K562 (cell line): ENCODE measurements around the gene PTPN7. TPM values are rescaled to one million over a fixed set of nuclear protein-coding genes. Genes with fewer than 3 reads are reported as not detected.
A peak's percentile ranks its signal among the peaks of the same experiment; 100 is the strongest.

Experiments
- AFF4 ChIP-seq: sonication (generic); formaldehyde crosslinking; IDR thresholded peaks from 2 replicates; pipeline ENCODE4 v1.8.0; 2023; ENCODE audit warnings: mild to moderate bottlenecking, missing genetic modification reagents
- CREB3 ChIP-seq: fragments of 450-650 bp; conservative IDR thresholded peaks from 2 replicates; pipeline ENCODE4 v1.6.1; 2016; ENCODE audit warnings: missing genetic modification characterization, low read depth, mild to moderate bottlenecking, missing compliant biosample characterization, moderate library complexity
- GABPB1 ChIP-seq: sonication (generic); formaldehyde crosslinking; IDR thresholded peaks from 2 replicates; pipeline ENCODE4 v1.8.0; 2022; ENCODE audit warnings: mild to moderate bottlenecking, missing genetic modification reagents
- JUND ChIP-seq, 2 experiments: IDR thresholded peaks; 2 replicates in 1 of 2; 3 replicates in 1 of 2; pipeline ENCODE4 v1.6.1; 2011; ENCODE audit warnings: borderline replicate concordance in 2 of 2, low read depth in 2 of 2, low read length in 2 of 2, improper control_type of control experiment in 1 of 2, missing biosample characterization in 1 of 2, missing genetic modification characterization in 1 of 2, missing genetic modification reagents in 1 of 2
- NRF1 ChIP-seq, 2 experiments: fragments of 450-650 bp; IDR thresholded peaks in 1 of 2; conservative IDR thresholded peaks in 1 of 2; 2 replicates each; pipeline ENCODE4 v1.6.1; 2014; ENCODE audit warnings: mild to moderate bottlenecking in 2 of 2
- RB1 ChIP-seq: fragments of 450-650 bp; IDR thresholded peaks from 2 replicates; pipeline ENCODE4 v1.6.1; 2017; ENCODE audit warnings: low read depth, mild to moderate bottlenecking
- TFAP4 ChIP-seq: sonication (generic); formaldehyde crosslinking; IDR thresholded peaks from 2 replicates; pipeline ENCODE4 v1.8.0; 2022; ENCODE audit warnings: missing genetic modification reagents, mild to moderate bottlenecking, moderate library complexity, borderline replicate concordance
- TRIM25 ChIP-seq: fragments of 450-650 bp; IDR thresholded peaks from 2 replicates; pipeline ENCODE4 v1.7.0; 2016; ENCODE audit warnings: borderline replicate concordance
- YY1 ChIP-seq, 3 experiments: IDR thresholded peaks; 2 replicates each; pipeline ENCODE4 v1.6.1; 2011; ENCODE audit warnings: low read length in 2 of 3, mild to moderate bottlenecking in 2 of 3, moderate library complexity in 2 of 3, borderline replicate concordance in 1 of 3, control low read depth in 1 of 3, low read depth in 1 of 3; ENCODE audit not compliant: insufficient read depth in 3 of 3, insufficient replicate concordance in 2 of 3, control insufficient read depth in 1 of 3, insufficient read length in 1 of 3; ENCODE audit errors: extremely low read depth in 1 of 3
- ZBTB33 ChIP-seq: sonication (generic); formaldehyde crosslinking; IDR thresholded peaks from 2 replicates; pipeline ENCODE4 v1.8.1; 2023; ENCODE audit warnings: mild to moderate bottlenecking, missing genetic modification reagents
- ZNF277 ChIP-seq: fragments of 250-450 bp; sonication (Bioruptor Pico); IDR thresholded peaks from 2 replicates; pipeline ENCODE4 v1.8.0; 2022; ENCODE audit warnings: inconsistent platforms, mild to moderate bottlenecking, moderate library complexity, borderline replicate concordance
- ZNF384 ChIP-seq: IDR thresholded peaks from 2 replicates; pipeline ENCODE4 v1.6.1; 2012; ENCODE audit warnings: low read depth, low read length, improper control_type of control experiment
- polyA plus RNA-seq, 8 experiments: library from polyadenylated mRNA; depleted of rRNA in 4 of 8; stranded (reverse) in 5 of 8; unstranded in 3 of 8; fragments of >200 nt; fragmentation: Nextera tagmentation in 2 of 8; fragmentation: Illumina TruSeq in 1 of 8; extraction: Ambion mirVana in 2 of 8; extraction: Trizol in 1 of 8; gene quantifications; 2 replicates each; pipeline versions ENCODE4 v1.2.1 to v1.2.3, GENCODE V29; 2011 to 2014; ENCODE audit warnings: inconsistent platforms in 1 of 8, missing spikeins in 1 of 8
- total RNA-seq, 7 experiments: library from RNA; depleted of rRNA in 6 of 7; stranded (reverse); fragments of >200 nt in 6 of 7; fragmentation: Illumina TruSeq in 2 of 7; extraction: Trizol in 2 of 7; gene quantifications; 2 replicates each; pipeline versions ENCODE4 v1.2.1 to v1.2.3, GENCODE V29; 2011 to 2021; ENCODE audit warnings: low replicate concordance in 1 of 7

Gene PTPN7
- total and polyA plus RNA-seq, 9 of the 15 experiments (the other 6 are each of a cell fraction or from before 2014, with no cell fraction given): 18.7 to 144 (median 120) TPM

GRCh38 chr1:202154766-202155477 is 5.5 kb downstream of the PTPN7 start (continued):
- TF ChIP-seq ZNF277 (no peak), RB1 (peak; percentile 66; the same call in 1 of the 2 replicates), NRF1 (conservative IDR thresholded peaks at IDR 0.05 in 1 of 2, IDR thresholded peaks at IDR 0.05 in 1 of 2) (0 out of 4 replicates have a peak, but pooled peaks of 1 of the 2 experiments have one; percentile 8), GABPB1 (CRISPR knock-in tag) (peak; percentile 28; the same call in 1 of the 2 replicates), AFF4 (CRISPR knock-in tag) (no peak), TFAP4 (CRISPR knock-in tag) (peak; percentile 59; the same call in 1 of the 2 replicates), JUND (IDR thresholded peaks at IDR 0.05; ENCODE audit: borderline replicate concordance, low read depth, low read length) (peak; percentile 36; the same call in 1 of the 2 replicates), JUND (tag; IDR thresholded peaks at IDR 0.05; ENCODE audit: borderline replicate concordance, low read depth, low read length) (no peak; the same call in 2 of the 3 replicates), ZNF384 (no peak), YY1 (IDR thresholded peaks at IDR 0.05; ENCODE audit: borderline replicate concordance in 1 of 3, control insufficient read depth in 1 of 3, extremely low read depth in 1 of 3, insufficient read depth in 3 of 3, insufficient read length in 1 of 3, insufficient replicate concordance in 2 of 3, low read depth in 1 of 3, low read length in 2 of 3) (peak in 2 of 3 experiments; percentile 15 to 27), TRIM25 (no peak), ZBTB33 (CRISPR knock-in tag) (0 out of 2 replicates have a peak, but pooled peaks have one; percentile 35), CREB3 (tag) (no peak)
